Activated CD4-positive, alpha-beta T cell treated with anti-CD3 and anti-CD28 coated beads, Interleukin-2, amount 10 ng/mL, durations not matched to agents 7 days and 5 days (primary cell): ENCODE results near the gene LRRC46. TPM values are rescaled to one million over a fixed set of nuclear protein-coding genes. Genes with fewer than 3 reads are reported as not detected.

ENCODE experiments used
- total RNA-seq, 2 experiments: library from RNA; stranded (reverse); gene quantifications; one replicate each; pipeline ENCODE4 v1.2.3, GENCODE V29; 2021

Gene LRRC46
- total RNA-seq, 2 experiments from 2014 or later = 0.79 to 1.4 TPM

Other genes with a start within 250 kb of the LRRC46 start
- 100 to 1,000 TPM; 409 to 427 TPM for gene KPNB1, start 181.8 kb upstream of the LRRC46 start, total RNA-seq
- gene TBKBP1, start 137.5 kb upstream of the LRRC46 start, total RNA-seq = 1 to 10 TPM; 2.5 to 3.0 TPM
- gene TBX21, start 98.4 kb upstream of the LRRC46 start, total RNA-seq = 10 to 100 TPM; 13.8 to 16.0 TPM
- gene OSBPL7, start 9.9 kb upstream of the LRRC46 start, total RNA-seq = 10 to 100 TPM; 40.8 to 43.8 TPM
- gene MRPL10, start 129 bp upstream of the LRRC46 start, total RNA-seq = 10 to 100 TPM; 46.9 to 51.9 TPM
- gene SCRN2, start 9.6 kb downstream of the LRRC46 start, total RNA-seq = 10 to 100 TPM; 26.8 to 33.2 TPM
- gene SP6, start 19.5 kb downstream of the LRRC46 start, total RNA-seq = not detected
- gene SP2, start 64.6 kb downstream of the LRRC46 start, total RNA-seq = 10 to 100 TPM; 27.6 to 33.8 TPM
- 10 to 100 TPM; 30.9 to 36.5 TPM for gene PNPO, start 109.9 kb downstream of the LRRC46 start, total RNA-seq
- gene PRR15L, start 126.2 kb downstream of the LRRC46 start, total RNA-seq = not detected
- gene CDK5RAP3, start 139.4 kb downstream of the LRRC46 start, total RNA-seq = 100 to 1,000 TPM; 212 to 213 TPM
- gene COPZ2, start 206.1 kb downstream of the LRRC46 start, total RNA-seq = 1 to 10 TPM; 3.4 to 4.0 TPM
- gene NFE2L1, start 216.7 kb downstream of the LRRC46 start, total RNA-seq = 10 to 100 TPM; 53.2 to 65.9 TPM